Measurements from ENCODE around the gene ISL2.

DNA sequence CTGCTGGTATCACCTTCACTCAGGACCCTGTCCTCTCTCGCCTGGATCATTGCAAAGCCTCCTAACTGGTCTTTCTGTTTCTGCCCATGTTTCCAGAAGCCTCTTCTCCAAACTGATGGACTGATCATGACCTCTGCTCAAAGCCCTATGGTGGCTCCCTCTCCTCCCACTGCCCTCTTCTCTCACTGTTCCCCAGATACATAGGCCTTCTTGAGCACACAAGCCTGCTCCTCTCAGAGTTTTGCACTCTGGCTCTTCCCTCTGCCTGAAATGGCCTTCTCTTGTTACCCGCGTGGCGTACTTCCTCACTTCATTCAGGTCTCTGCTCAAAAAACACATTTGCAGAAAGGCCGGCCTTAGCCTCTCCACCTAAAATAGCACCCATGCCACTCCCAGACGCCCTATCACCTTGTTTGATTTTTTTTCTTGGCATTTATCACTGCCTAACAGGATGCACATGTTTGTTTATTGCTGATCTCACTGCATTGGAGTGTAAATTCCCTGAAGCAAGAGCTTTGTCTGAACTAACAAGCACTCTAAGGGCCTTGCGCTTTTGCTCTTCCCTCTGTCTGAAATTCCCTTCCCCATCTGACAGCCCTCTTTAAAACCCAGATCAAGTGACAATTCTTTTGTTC, 23.9 kb upstream of the ISL2 start:
- no peak for TF ChIP-seq CTCF (optimal IDR thresholded peaks at IDR 0.05 in 1 of 3, IDR thresholded peaks at IDR 0.05 in 1 of 3, conservative IDR thresholded peaks at IDR 0.05 in 1 of 3; ENCODE audit: extremely low read depth in 1 of 3, insufficient read depth in 2 of 3, low read length in 3 of 3)
- TF ChIP-seq EZH2 (IDR thresholded peaks at IDR 0.05; ENCODE audit: low read length): no peak

All from keratinocyte (primary cell).